OCI-LY1 (cell line): ENCODE data around the gene MS4A10.

Experiments
- H2AFZ ChIP-seq: fragments of 200-600 bp; sonication (generic), shearing (Covaris generic); 2 replicates; pipeline ENCODE4 v1.6.0; 2014; ENCODE audit warnings: antibody characterized with exemption, mild to moderate bottlenecking, low read length
- H3F3A ChIP-seq: fragments of 200-600 bp; sonication (generic), shearing (Covaris generic); 2 replicates; pipeline ENCODE4 v1.6.0; 2014; ENCODE audit warnings: mild to moderate bottlenecking, antibody characterized with exemption, low read length, moderate library complexity; ENCODE audit not compliant: insufficient read depth
- H3K27ac ChIP-seq: fragments of 200-600 bp; sonication (generic); 2 replicates; pipeline ENCODE4 v1.5.1; 2014; ENCODE audit warnings: low read length, mixed run types, mild to moderate bottlenecking, low read depth; ENCODE audit not compliant: poor library complexity, severe bottlenecking
- H3K27me3 ChIP-seq: fragments of 200-600 bp; sonication (generic); 2 replicates; pipeline ENCODE4 v1.6.0; 2014; ENCODE audit warnings: antibody characterized with exemption, mild to moderate bottlenecking, low read length, moderate library complexity; ENCODE audit not compliant: insufficient read depth
- H3K36me3 ChIP-seq: fragments of 200-600 bp; sonication (generic); 2 replicates; pipeline ENCODE4 v1.6.1; 2014; ENCODE audit warnings: mild to moderate bottlenecking, antibody characterized with exemption, low read length, moderate library complexity, mixed read lengths; ENCODE audit not compliant: insufficient read depth
- H3K4me1 ChIP-seq: fragments of 200-600 bp; sonication (generic); 2 replicates; pipeline ENCODE4 v1.5.1; 2014; ENCODE audit warnings: mild to moderate bottlenecking, low read length, moderate library complexity; ENCODE audit not compliant: insufficient read depth, severe bottlenecking
- H3K4me2 ChIP-seq: fragments of 200-600 bp; sonication (generic), shearing (Covaris generic); 2 replicates; pipeline ENCODE4 v1.6.1; 2014; ENCODE audit warnings: low read length
- H3K4me3 ChIP-seq: fragments of 200-600 bp; sonication (generic); 2 replicates; pipeline ENCODE4 v1.5.1; 2014; ENCODE audit warnings: low read length, low read depth, mild to moderate bottlenecking, mixed read lengths; ENCODE audit not compliant: poor library complexity, severe bottlenecking
- H3K79me2 ChIP-seq: fragments of 200-600 bp; shearing (Covaris generic); 2 replicates; pipeline ENCODE4 v1.6.1; 2016; ENCODE audit warnings: mixed run types, low read length, mixed read lengths; ENCODE audit not compliant: insufficient read depth
- H3K9ac ChIP-seq: fragments of 200-600 bp; sonication (generic), shearing (Covaris generic); 2 replicates; pipeline ENCODE4 v1.6.1; 2014; ENCODE audit warnings: mild to moderate bottlenecking, low read length, mixed read lengths
- H3K9me2 ChIP-seq: fragments of 200-600 bp; sonication (generic), shearing (Covaris generic); 2 replicates; pipeline ENCODE4 v1.6.1; 2014; ENCODE audit warnings: low read depth, mild to moderate bottlenecking, low read length, mixed read lengths
- H3K9me3 ChIP-seq: fragments of 200-600 bp; shearing (Covaris generic); 2 replicates; pipeline ENCODE4 v1.6.1; 2014; ENCODE audit warnings: low read length, mixed read lengths
- H4K20me1 ChIP-seq: fragments of 200-600 bp; sonication (generic), shearing (Covaris generic); 2 replicates; pipeline ENCODE4 v1.6.0; 2016; ENCODE audit warnings: mild to moderate bottlenecking, low read length; ENCODE audit not compliant: insufficient read depth
- EZH2 ChIP-seq: fragments of 200-600 bp; sonication (generic), shearing (Covaris generic); IDR thresholded peaks from 2 replicates; pipeline ENCODE4 v1.8.0; 2017; ENCODE audit warnings: borderline replicate concordance, mixed run types, mild to moderate bottlenecking, antibody characterized with exemption, low read length, moderate library complexity, mixed read lengths
- TF ChIP-seq, protein P1 (sequence below): fragments of 200-600 bp; sonication (generic), shearing (Covaris generic); IDR thresholded peaks from 2 replicates; pipeline ENCODE4 v1.5.1; 2017; ENCODE audit warnings: mild to moderate bottlenecking, antibody characterized with exemption, low read length, moderate library complexity, mixed read lengths

MS4A10 gene

DNA sequence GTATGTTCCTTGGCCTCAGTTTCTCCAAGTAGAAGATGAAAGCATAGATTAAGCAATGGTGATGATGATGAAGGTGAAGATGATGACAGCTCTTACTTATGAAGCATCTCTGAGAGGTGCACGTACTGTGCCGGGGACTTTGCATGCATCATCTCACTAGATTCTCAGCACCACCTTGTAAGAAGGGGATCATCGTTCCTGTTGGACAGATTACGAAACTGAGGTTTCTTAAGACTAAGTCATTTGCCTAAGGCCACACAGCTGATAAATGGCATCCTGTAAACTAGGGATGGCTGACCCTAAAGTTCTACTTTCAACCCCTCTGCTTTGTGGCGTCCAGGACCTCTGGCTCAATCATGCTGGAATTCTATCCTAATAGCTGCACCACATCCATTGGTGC, 19.8 kb upstream of the MS4A10 start:
- peaks cover 11% of the 10 kb centered on the region; the same call in 1 of the 2 replicates for H3K27me3 ChIP-seq
- H3K4me1 ChIP-seq, result no peaks in the 10 kb centered on the region
- H3K27ac ChIP-seq, result no peak overlapping the region
- no peaks in the 10 kb centered on the region for H3K9me3 ChIP-seq
- H3K4me2 ChIP-seq, result no peak overlapping the region
- no peaks in the 10 kb centered on the region for H3K36me3 ChIP-seq
- H3K4me3 ChIP-seq, result no peak overlapping the region
- H4K20me1 ChIP-seq, result no peaks in the 10 kb centered on the region
- TF ChIP-seq EZH2, result no peak
- TF ChIP-seq, protein P1, sequence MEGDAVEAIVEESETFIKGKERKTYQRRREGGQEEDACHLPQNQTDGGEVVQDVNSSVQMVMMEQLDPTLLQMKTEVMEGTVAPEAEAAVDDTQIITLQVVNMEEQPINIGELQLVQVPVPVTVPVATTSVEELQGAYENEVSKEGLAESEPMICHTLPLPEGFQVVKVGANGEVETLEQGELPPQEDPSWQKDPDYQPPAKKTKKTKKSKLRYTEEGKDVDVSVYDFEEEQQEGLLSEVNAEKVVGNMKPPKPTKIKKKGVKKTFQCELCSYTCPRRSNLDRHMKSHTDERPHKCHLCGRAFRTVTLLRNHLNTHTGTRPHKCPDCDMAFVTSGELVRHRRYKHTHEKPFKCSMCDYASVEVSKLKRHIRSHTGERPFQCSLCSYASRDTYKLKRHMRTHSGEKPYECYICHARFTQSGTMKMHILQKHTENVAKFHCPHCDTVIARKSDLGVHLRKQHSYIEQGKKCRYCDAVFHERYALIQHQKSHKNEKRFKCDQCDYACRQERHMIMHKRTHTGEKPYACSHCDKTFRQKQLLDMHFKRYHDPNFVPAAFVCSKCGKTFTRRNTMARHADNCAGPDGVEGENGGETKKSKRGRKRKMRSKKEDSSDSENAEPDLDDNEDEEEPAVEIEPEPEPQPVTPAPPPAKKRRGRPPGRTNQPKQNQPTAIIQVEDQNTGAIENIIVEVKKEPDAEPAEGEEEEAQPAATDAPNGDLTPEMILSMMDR, result no peak
- H3K9me2 ChIP-seq, result no peaks in the 10 kb centered on the region
- no peak overlapping the region for H3K9ac ChIP-seq
- H2AFZ ChIP-seq, result no peak overlapping the region
- H3F3A ChIP-seq, result no peaks in the 10 kb centered on the region
- H3K79me2 ChIP-seq, result no peaks in the 10 kb centered on the region

DNA sequence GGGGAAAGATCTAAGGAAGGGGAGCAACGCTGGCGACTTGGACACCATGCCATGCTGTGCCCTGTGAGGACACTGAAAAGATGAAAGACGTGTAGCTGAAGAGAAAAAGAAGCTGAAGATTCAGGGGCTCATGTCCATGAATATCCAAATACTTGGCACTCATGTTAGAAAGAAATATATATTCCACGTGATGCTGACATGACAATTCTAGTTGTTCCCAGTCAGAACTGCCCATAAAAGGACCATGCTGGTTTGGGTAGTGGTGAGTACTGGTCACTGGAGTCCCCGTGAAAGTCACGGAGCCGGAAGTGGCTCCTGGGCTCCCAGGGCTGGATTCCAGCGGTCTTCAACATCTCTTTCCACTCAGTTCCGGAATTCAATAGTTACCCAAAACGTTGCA, 18.6 kb upstream of the MS4A10 start:
- Histone ChIP-seq H3K4me1 (no peaks in the 10 kb centered on the region), H2AFZ (no peak overlapping the region)
- TF ChIP-seq, protein P1, result no peak
- TF ChIP-seq EZH2, result no peak

DNA sequence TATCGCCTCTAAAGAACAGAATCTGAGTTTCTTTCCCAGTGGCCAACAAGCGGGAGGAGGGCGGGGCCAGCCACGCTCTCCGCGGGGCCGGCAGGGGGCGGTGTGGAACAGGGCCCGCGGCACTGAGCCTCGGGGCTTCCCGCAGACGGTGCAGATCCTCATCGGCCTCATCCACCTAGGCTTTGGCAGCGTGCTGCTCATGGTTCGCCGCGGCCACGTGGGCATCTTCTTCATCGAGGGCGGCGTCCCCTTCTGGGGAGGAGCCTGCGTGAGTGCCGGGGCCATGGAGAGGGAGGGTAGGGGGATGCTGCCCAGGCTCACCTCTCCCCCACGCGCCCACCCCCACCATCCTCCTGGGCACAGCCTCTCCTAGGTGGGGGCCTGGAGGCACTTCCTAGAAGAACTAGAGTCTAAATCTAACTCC, 17.7 kb upstream of the MS4A10 start:
- Histone ChIP-seq H3K36me3 (no peaks in the 10 kb centered on the region), H3F3A (no peaks in the 10 kb centered on the region), H3K27me3 (peaks cover 9% of the 10 kb centered on the region; the same call in 1 of the 2 replicates), H3K27ac (no peak overlapping the region), H3K4me1 (no peaks in the 10 kb centered on the region), H3K4me3 (no peak overlapping the region), H2AFZ (no peak overlapping the region), H3K79me2 (no peaks in the 10 kb centered on the region), H3K9me2 (no peaks in the 10 kb centered on the region), H3K9me3 (no peaks in the 10 kb centered on the region), H3K9ac (no peak overlapping the region), H4K20me1 (no peaks in the 10 kb centered on the region), H3K4me2 (no peak overlapping the region)
- TF ChIP-seq, protein P1, result no peak
- TF ChIP-seq EZH2, result no peak

More for the DNA sequence above, 18.6 kb upstream of the MS4A10 start:
- no peaks in the 10 kb centered on the region for H3F3A ChIP-seq
- no peaks in the 10 kb centered on the region for H4K20me1 ChIP-seq
- H3K4me2 ChIP-seq, result no peak overlapping the region
- no peak overlapping the region for H3K9ac ChIP-seq
- no peaks in the 10 kb centered on the region for H3K9me2 ChIP-seq
- H3K27ac ChIP-seq, result no peak overlapping the region
- H3K36me3 ChIP-seq, result no peaks in the 10 kb centered on the region
- no peaks in the 10 kb centered on the region for H3K9me3 ChIP-seq
- H3K79me2 ChIP-seq, result no peaks in the 10 kb centered on the region
- H3K4me3 ChIP-seq, result no peak overlapping the region
- peaks cover 9% of the 10 kb centered on the region; the same call in 1 of the 2 replicates for H3K27me3 ChIP-seq
